ENCODE results near the gene UBE4B. TPM values are rescaled to one million over a fixed set of nuclear protein-coding genes. Genes with fewer than 3 reads are reported as not detected.

UBE4B gene
- total RNA-seq, 2 experiments from 2014 or later, result 30.9 to 38.4 TPM

DNA sequence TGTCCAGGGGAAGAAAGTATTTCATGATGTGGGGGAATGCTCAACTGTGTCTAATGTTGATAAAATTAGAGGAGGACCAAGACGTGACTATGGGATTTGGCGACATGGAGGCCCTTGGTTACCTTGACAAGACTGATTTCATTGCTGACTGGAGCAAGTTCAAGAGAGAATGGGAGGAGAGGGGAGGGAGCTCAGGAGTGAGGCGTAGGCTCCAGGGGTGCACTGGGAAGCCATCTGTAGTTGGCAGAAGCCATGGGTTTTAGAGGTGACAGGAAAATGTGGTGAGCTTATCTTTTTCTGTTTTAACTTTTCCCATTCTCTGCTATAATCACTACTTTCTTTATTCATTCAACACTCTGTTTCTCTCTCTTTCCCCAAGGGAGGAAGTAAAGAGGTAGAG lies 15.8 kb downstream of the UBE4B start:
- Mint-ChIP-seq H3K27ac (no peak overlapping the region), H3K4me1 (peaks cover 7% of the 10 kb centered on the region), H3K9me3 (no peaks in the 10 kb centered on the region), H3K27me3 (no peaks in the 10 kb centered on the region), H3K36me3 (ENCODE audit: low read depth) (peaks cover 16% of the 10 kb centered on the region), H3K4me3 (no peak overlapping the region)
- ChIA-PET CTCF (interaction anchor here (1.0 kb wide), 1 partner anchor 264 kb away, joined by 3 read pairs; no protein-coding TSS in a partner anchor), POLR2A (no interaction called here)
- no peak for DNase-seq

DNA sequence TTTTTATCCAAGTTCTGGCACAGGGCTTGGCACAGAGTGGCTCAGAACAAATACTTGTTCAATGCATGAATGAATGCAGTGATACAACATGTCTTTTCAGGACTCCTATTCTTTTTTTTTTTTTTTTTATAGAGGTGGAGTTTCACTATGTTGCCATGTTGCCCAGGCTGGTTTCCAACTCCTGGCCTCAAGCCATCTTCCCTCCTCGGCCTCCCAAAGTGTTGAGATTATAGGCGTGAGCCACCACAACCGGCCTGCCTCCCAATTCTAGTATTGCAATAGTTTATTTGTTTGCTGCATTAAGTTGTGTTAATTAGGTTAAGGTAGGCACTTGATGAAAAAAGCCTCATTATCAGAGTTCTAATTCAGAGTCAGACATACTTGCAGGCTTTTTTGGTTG lies 17.9 kb downstream of the UBE4B start:
- ChIA-PET POLR2A (no interaction called here), CTCF (no interaction called here)
- H3K9me3 Mint-ChIP-seq, result no peaks in the 10 kb centered on the region
- no peak overlapping the region for H3K27ac Mint-ChIP-seq
- H3K4me1 Mint-ChIP-seq, result peaks cover 7% of the 10 kb centered on the region
- H3K4me3 Mint-ChIP-seq, result no peak overlapping the region
- no peaks in the 10 kb centered on the region for H3K27me3 Mint-ChIP-seq
- H3K36me3 Mint-ChIP-seq (ENCODE audit: low read depth), result peaks cover 18% of the 10 kb centered on the region
- no peak for DNase-seq

DNA sequence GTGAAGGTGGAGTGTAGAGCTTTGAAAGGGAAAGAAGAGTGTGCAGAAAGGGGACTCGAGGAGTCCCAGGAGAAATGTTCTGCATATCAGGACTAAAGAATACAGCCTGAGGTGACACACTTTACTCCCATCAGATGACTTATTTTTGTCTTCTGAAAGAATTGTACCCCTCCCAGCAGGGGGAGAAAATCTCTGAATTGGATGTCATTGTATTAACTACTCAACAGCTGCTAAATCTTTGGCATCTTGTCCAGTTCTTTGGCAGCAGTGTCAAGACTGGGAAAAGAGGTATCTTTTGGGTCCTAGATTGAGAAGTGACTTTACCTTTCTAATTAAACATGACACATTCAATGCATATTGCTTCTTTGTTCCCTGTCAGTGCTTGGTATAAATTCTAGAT lies 18.9 kb downstream of the UBE4B start:
- H3K27ac Mint-ChIP-seq, result no peak overlapping the region
- CTCF ChIA-PET, result no interaction called here
- H3K4me1 Mint-ChIP-seq, result peaks cover 4% of the 10 kb centered on the region
- peaks cover 18% of the 10 kb centered on the region for H3K36me3 Mint-ChIP-seq (ENCODE audit: low read depth)
- H3K9me3 Mint-ChIP-seq, result no peaks in the 10 kb centered on the region
- no peak overlapping the region for H3K4me3 Mint-ChIP-seq
- H3K27me3 Mint-ChIP-seq, result no peaks in the 10 kb centered on the region
- POLR2A ChIA-PET, result no interaction called here
- DNase-seq, result no peak

- no peak for DNase-seq
- H3K27ac Mint-ChIP-seq, result no peak overlapping the region
- H3K9me3 Mint-ChIP-seq, result no peaks in the 10 kb centered on the region
- CTCF ChIA-PET, result no interaction called here
- H3K4me3 Mint-ChIP-seq, result no peak overlapping the region
- POLR2A ChIA-PET, result no interaction called here
- H3K36me3 Mint-ChIP-seq (ENCODE audit: low read depth), result peaks cover 16% of the 10 kb centered on the region
- no peaks in the 10 kb centered on the region for H3K27me3 Mint-ChIP-seq
- peaks cover 3% of the 10 kb centered on the region for H3K4me1 Mint-ChIP-seq
Observed at GRCh38 chr1:10052347-10052746, 19.6 kb downstream of the UBE4B start.

DNA sequence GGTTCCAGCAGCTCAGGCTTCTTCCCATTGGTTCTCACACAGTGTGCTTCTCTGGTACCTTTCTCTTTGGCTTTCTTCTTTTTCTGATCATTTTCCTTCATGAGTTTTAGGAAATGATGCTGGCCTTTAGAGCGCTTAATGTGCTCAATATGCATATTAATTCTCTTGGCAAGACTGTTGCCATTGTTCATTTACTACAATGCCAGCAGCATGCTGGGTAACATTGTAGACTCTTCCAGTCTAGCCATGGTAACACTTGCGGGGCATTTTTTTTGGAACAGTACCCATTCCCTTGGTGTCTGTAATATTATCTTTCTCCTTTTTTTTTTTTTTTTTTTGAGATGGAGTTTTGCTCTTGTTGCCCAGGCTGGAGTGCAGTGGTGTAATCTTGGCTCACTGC lies 21.7 kb downstream of the UBE4B start:
- Mint-ChIP-seq H3K4me1 (no peaks in the 10 kb centered on the region), H3K36me3 (ENCODE audit: low read depth) (peaks cover 10% of the 10 kb centered on the region), H3K27me3 (no peaks in the 10 kb centered on the region), H3K9me3 (no peaks in the 10 kb centered on the region), H3K4me3 (no peak overlapping the region), H3K27ac (no peak overlapping the region)
- ChIA-PET CTCF (no interaction called here), POLR2A (no interaction called here)
- DNase-seq, result no peak

DNA sequence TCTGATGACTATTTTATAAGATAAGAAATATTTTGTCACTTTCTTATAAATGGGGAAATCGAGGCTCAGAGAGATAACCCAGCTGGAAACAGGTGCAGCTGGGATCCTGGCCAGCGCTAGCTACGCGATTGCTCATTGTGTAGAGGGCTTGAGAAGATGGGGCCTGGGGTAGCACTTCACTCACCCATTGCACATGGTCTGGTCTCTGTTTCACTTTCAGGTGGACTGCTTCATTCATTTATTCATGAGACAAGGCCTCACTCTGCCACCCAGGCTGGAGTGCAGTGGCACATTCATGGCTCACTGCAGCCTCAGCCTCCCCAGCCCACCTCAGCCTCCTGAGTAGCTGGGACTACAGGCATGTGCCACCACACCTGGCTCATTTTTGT lies 23.8 kb downstream of the UBE4B start:
- ChIA-PET CTCF (no interaction called here), POLR2A (no interaction called here)
- no peak overlapping the region for H3K27ac Mint-ChIP-seq
- H3K4me3 Mint-ChIP-seq, result no peak overlapping the region
- no peaks in the 10 kb centered on the region for H3K4me1 Mint-ChIP-seq
- DNase-seq, result no peak
- no peaks in the 10 kb centered on the region for H3K9me3 Mint-ChIP-seq
- H3K36me3 Mint-ChIP-seq (ENCODE audit: low read depth), result peaks cover 5% of the 10 kb centered on the region
- no peaks in the 10 kb centered on the region for H3K27me3 Mint-ChIP-seq

- CTCF ChIA-PET, result interaction anchor here (0.6 kb wide), 1 partner anchor 254 kb away, joined by 4 read pairs; no protein-coding TSS in a partner anchor
- Mint-ChIP-seq H3K27me3 (no peaks in the 10 kb centered on the region), H3K4me1 (no peaks in the 10 kb centered on the region), H3K27ac (no peak overlapping the region), H3K9me3 (no peaks in the 10 kb centered on the region), H3K4me3 (no peak overlapping the region), H3K36me3 (ENCODE audit: low read depth) (peaks cover 5% of the 10 kb centered on the region)
- POLR2A ChIA-PET, result interaction anchor here (0.7 kb wide), 1 partner anchor 25 kb away, joined by 9 read pairs; the partner anchor contains the start of gene UBE4B
- DNase-seq, result no peak
Observed at GRCh38 chr1:10057343-10057742, 24.6 kb downstream of the UBE4B start.

- CTCF ChIA-PET, result interaction anchor here (0.6 kb wide), 1 partner anchor 254 kb away, joined by 4 read pairs; no protein-coding TSS in a partner anchor
- no peak for DNase-seq
Observed at GRCh38 chr1:10057796-10058195, 25.0 kb downstream of the UBE4B start.

GRCh38 chr1:10059342-10059718 lies 26.6 kb downstream of the UBE4B start:
- no peaks in the 10 kb centered on the region for H3K9me3 Mint-ChIP-seq
- DNase-seq, result no peak
- no peak overlapping the region for H3K27ac Mint-ChIP-seq
- no peaks in the 10 kb centered on the region for H3K27me3 Mint-ChIP-seq
- CTCF ChIA-PET, result no interaction called here
- peaks cover 8% of the 10 kb centered on the region for H3K4me1 Mint-ChIP-seq
- H3K36me3 Mint-ChIP-seq (ENCODE audit: low read depth), result peaks cover 4% of the 10 kb centered on the region
- no peak overlapping the region for H3K4me3 Mint-ChIP-seq
- POLR2A ChIA-PET, result no interaction called here

More at GRCh38 chr1:10057796-10058195, 25.0 kb downstream of the UBE4B start:
- H3K4me3 Mint-ChIP-seq, result no peak overlapping the region
- no peaks in the 10 kb centered on the region for H3K4me1 Mint-ChIP-seq
- H3K36me3 Mint-ChIP-seq (ENCODE audit: low read depth), result peaks cover 5% of the 10 kb centered on the region
- no peaks in the 10 kb centered on the region for H3K27me3 Mint-ChIP-seq
- H3K9me3 Mint-ChIP-seq, result no peaks in the 10 kb centered on the region
- POLR2A ChIA-PET, result interaction anchor here (0.7 kb wide), 1 partner anchor 25 kb away, joined by 9 read pairs; the partner anchor contains the start of gene UBE4B
- no peak overlapping the region for H3K27ac Mint-ChIP-seq

DNA sequence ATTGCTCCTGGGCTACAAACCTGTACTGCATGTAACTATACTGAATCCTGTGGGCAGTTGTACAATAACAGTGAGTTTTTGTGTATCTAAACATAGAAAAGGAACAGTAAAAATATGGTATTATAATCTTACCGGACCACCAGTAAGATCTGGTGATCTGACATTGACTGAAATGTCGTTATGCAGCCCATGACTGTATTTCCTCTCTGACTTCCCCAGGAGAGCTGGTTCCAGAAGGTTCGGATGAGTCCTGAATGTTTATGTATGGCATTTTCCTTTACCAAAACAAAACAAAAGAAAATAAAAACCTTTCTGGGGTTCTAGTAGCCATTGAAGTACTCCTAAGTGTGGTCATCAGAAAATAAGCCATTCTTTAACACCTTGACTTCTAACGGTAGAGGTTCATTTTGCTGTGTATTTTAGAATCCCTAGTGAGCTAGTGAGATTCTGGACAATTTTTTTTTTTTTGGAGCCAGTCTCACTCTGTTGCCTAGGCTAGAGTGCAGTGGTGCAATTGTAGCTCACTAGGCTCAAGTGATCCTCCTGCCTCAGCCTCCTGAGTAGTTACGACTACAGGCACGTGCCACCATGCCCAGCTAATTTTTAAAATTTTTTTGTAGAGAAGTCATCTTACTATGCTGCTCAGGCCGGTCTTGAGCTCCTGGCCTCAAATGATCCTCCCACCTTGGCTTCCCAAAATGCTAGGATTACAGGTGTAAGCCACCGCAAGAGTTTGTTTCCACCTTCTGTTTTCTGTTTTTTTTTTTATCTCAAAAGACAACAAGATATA lies 27.7 kb downstream of the UBE4B start:
- no peak for DNase-seq
- Mint-ChIP-seq H3K27ac (no peak overlapping the region), H3K4me1 (peaks cover 14% of the 10 kb centered on the region), H3K36me3 (ENCODE audit: low read depth) (peaks cover 4% of the 10 kb centered on the region), H3K9me3 (no peaks in the 10 kb centered on the region), H3K4me3 (no peak overlapping the region), H3K27me3 (no peaks in the 10 kb centered on the region)
- ChIA-PET CTCF (no interaction called here), POLR2A (no interaction called here)

GRCh38 chr1:10061276-10061675 lies 28.5 kb downstream of the UBE4B start:
- ChIA-PET POLR2A (no interaction called here), CTCF (no interaction called here)
- no peaks in the 10 kb centered on the region for H3K9me3 Mint-ChIP-seq
- peaks cover 4% of the 10 kb centered on the region for H3K36me3 Mint-ChIP-seq (ENCODE audit: low read depth)
- no peak overlapping the region for H3K27ac Mint-ChIP-seq
- no peaks in the 10 kb centered on the region for H3K27me3 Mint-ChIP-seq
- H3K4me3 Mint-ChIP-seq, result no peak overlapping the region
- H3K4me1 Mint-ChIP-seq, result peaks cover 14% of the 10 kb centered on the region
- DNase-seq, result no peak

GRCh38 chr1:10063878-10064277 lies 31.1 kb downstream of the UBE4B start:
- H3K36me3 Mint-ChIP-seq (ENCODE audit: low read depth), result peaks cover 1% of the 10 kb centered on the region
- H3K4me1 Mint-ChIP-seq, result peaks cover 16% of the 10 kb centered on the region
- ChIA-PET CTCF (interaction anchor here (0.6 kb wide), 1 partner anchor 55 kb away, joined by 4 read pairs; no protein-coding TSS in a partner anchor), POLR2A (no interaction called here)
- DNase-seq, result no peak
- H3K4me3 Mint-ChIP-seq, result no peak overlapping the region
- no peaks in the 10 kb centered on the region for H3K9me3 Mint-ChIP-seq
- H3K27me3 Mint-ChIP-seq, result no peaks in the 10 kb centered on the region
- no peak overlapping the region for H3K27ac Mint-ChIP-seq

GRCh38 chr1:10064416-10065343 lies 31.9 kb downstream of the UBE4B start:
- no peak for DNase-seq
- Mint-ChIP-seq H3K36me3 (ENCODE audit: low read depth) (peaks cover 1% of the 10 kb centered on the region), H3K27me3 (no peaks in the 10 kb centered on the region), H3K9me3 (no peaks in the 10 kb centered on the region), H3K4me1 (peaks cover 16% of the 10 kb centered on the region), H3K4me3 (no peak overlapping the region), H3K27ac (no peak overlapping the region)
- POLR2A ChIA-PET, result interaction anchor here (0.6 kb wide), 1 partner anchor 313 kb away, joined by 3 read pairs; no protein-coding TSS in a partner anchor
- CTCF ChIA-PET, result interaction anchor here (0.6 to 0.9 kb wide), 2 partner anchors 20 to 1060 kb away, joined by 3 read pairs; no protein-coding TSS in a partner anchor
